SIG-M5 treated with dmso at 0.1 percent for 504 hours (cell line): Measurements from ENCODE around the gene GOLGA6B.
"Not testable (repeated sequence)": the region's sequence is repeated elsewhere in the genome, so short reads cannot be mapped to it uniquely, and the experiment has no call there.

ENCODE experiments used
- DNase-seq: peaks from one replicate; lab custom pipeline; 2025; ENCODE audit not compliant: unreplicated experiment; lab: John Stamatoyannopoulos, UW

The GOLGA6B gene

GRCh38 chr15:72654397-72654796, at the start of gene GOLGA6B:
GOLGA6B (plus strand) TSS chr15:72654697; CDS start chr15:72654738, 41 bp downstream.
- not testable (repeated sequence) for DNase-seq

DNA sequence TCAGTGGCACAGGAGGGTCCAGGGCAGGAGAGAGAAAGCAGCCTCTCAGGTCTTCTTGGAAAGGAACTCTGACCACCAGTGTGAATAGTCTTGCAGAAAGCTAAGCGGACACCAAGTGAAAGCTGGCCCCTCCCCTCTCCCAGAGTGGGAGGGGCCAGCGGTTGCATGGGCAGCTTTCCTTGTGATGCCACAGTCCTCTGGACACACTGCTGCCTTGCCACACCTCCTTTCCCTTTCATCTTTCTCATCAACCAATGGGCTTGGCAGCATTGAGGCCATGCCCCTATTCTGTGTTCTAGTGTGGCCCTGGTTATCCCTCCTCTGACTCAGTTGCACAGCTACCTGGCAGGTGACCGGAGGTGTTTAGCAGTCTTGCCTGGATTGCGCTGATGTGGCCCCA, 49.7 kb upstream of the GOLGA6B start:
- DNase-seq: no peak

GRCh38 chr15:72608084-72608483, 46.4 kb upstream of the GOLGA6B start:
- not testable (repeated sequence) for DNase-seq

DNA sequence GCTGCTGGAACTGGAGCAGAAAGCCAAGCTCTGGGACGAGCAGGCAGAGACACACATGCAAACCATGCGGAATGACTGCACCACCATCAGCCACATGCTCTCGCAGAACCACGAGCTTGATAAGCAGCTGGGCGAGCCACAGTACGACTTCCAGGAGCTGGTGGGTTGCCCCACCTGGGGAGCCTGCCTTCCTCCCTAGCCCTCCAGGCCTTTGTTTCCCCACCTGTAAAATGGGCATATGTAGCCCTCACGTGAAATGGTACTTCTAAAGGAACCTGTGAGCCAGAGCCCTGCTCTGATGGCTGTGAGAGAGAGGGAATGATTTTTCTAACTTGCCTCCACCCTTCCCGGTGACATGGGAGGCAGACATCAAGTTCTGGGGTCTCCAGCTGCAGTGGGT, 44.6 kb upstream of the GOLGA6B start:
- no peak for DNase-seq

DNA sequence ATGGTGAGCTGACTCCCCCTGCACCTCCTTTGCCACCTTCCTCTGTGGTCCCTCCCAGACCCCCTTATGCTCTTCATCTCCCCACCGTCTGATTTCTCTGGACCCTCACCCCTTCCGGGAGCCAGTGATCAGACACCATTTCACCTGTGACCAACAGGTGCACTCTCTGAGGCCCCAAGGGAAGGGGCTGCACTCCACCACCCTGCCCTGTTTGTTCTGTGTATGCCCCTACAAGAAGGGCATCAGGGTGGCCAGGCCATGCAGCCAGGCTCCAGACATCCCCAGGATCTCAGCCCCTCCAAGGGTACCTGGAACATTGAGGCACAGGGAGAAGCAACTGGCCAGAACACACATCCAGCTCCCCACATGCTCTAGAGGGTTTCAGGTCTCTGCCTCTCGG, 42.2 kb upstream of the GOLGA6B start:
- not testable (repeated sequence) for DNase-seq

DNA sequence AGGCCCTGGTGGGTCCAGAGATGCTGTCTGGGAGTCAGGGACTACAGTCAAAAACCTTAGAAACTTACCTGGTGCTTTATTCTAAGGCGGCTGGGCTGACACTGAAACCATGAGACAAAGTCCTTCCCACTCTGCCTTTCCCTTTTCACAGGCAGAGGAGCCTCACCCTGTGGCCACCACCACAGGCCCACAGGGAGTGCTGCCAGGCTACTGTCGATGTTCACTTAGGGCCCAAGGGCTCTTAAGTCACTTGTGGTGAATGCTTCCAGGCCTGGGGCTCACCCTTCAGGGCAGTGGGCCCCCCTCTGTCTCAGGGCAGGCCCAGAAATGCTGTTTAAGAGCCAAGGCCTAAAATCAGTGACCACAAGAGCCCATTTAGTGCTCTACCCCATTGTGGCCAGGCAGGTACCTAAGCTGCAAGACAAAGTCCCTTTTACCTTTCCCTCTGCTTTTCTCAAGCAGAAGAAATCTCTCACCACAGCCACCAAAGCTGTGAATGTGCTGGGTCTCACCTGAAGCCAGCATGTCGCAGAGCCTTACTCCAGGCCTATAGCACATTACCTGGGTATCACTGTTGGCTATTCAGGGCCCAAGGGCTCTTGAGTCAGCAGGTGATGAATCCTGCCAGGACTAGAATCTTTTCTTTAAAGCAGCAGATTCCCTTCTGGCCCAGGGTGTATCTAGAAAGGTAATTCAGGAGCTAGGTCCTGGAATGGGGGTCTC, 39.5 kb upstream of the GOLGA6B start:
- DNase-seq: no peak

DNA sequence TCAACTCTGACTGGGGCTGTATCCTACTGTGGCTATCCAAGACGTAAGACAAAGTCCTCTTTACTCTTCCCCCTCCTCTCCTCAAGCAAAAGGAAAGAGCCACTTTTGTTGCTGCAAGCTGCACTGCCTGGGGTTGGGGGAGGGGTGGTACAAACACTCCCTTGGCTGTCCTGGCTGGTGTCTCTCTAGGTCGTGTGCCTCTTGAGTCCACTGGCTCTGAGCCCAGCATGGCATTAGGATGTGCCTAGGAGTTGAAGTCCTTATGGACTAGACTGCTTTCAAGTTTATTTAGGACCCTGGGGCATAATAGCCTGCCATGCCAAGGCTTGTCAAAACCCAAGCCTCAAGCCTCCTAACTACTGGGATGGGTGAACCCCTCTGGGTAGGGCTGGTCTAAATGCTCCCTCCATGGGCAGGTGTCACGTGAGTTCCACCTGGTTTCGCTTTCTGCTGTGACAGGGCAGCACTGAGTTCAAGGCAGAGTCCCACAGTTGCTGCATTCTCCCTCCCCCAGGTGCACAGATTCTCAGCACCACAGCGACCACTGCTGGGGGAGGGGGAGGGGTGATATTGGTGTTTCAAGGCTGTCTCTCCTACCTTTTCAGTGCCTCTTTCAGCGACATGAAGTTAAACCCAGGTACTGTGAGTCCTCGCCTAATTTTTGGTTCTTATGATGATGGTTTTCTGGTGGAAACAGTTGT, 38.8 kb upstream of the GOLGA6B start:
- DNase-seq: not testable (repeated sequence)

- DNase-seq: no peak
Measured at GRCh38 chr15:72616491-72617210, 37.8 kb upstream of the GOLGA6B start.

DNA sequence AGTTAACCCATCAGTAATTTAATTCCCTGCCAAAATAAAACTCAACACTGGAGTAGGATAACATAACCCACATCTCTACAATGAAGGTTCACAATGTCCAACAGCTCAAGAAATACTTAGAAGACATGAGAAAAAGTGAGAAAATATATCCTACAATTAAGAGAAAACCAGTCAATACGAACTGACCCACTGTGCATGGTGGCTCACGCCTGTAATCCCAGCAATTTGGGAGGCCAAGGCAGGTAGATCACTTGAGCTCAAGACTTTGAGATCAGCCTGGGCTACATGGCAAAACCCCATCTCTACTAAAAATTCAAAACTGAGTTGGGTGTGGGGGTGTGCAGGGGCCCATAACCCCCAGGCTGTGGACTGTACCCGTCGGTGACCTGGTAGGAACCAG, 30.6 kb upstream of the GOLGA6B start:
- DNase-seq: not testable (repeated sequence)

- DNase-seq: not testable (repeated sequence)
Measured at GRCh38 chr15:72626153-72626552, 28.3 kb upstream of the GOLGA6B start.

GRCh38 chr15:72628249-72629067, 26.0 kb upstream of the GOLGA6B start:
- DNase-seq: not testable (repeated sequence)

DNA sequence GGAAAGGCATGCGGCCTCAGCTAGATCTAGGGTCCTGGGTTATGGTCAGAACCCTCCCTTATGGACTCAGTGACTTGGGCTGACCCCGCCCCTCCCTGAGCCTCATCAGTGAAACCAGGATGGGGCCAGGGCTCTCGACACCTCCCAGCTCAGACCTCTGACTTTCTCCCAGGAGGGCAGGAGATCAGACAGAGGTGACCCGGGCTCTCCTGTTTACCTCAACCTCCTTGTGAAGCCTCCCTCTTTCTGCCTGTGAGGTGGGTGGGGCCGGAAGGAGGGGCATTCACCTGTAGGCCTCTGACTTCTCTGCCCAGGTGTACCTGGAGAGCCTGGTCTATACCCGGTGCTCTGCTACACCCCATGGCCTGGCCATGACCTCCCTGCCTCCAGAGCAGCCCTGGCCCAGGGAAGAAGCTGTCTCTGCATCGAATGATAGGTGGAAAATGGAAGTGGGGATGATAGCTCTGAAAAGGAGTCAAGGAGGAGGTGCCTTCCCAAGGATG, 25.4 kb upstream of the GOLGA6B start:
- not testable (repeated sequence) for DNase-seq

DNA sequence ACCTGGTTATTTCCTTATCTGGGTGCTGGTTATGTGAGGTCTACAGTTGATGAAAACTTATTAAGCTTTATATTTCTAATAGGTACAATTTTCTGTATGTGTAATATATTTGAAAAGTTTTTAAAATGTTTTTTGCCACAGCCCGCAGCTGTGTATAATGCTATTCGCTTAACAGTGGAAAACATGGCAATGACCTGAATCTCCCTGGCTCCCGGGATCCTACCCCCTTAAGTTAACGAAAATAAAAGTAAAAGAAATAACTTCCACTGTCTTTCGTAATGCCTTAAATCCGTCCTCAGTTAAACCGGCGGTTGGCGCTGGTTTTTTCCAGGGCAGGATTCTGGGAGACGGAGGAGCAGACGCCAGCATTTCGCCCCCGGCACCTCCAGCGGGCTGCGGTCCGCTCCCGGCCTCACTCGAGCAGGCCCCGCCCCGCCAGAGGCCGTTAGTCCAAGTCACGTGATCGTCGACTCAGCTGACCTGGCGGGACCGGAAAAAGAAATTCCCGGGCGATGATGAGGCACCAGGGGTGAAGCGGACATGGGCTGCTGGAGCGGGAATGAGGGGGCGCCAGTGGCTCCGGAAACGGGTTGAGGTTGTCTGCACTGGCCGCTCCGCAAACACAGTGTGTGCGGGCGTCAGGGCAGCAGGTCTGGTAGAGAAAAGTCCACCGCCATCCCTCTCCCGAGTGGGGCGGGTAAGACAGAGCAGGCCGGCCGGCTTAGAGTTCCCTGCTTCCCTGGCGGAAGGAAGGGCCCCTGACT, 17.8 kb upstream of the GOLGA6B start:
- not testable (repeated sequence) for DNase-seq

GRCh38 chr15:72639759-72640483, 14.6 kb upstream of the GOLGA6B start:
- DNase-seq: not testable (repeated sequence)

DNA sequence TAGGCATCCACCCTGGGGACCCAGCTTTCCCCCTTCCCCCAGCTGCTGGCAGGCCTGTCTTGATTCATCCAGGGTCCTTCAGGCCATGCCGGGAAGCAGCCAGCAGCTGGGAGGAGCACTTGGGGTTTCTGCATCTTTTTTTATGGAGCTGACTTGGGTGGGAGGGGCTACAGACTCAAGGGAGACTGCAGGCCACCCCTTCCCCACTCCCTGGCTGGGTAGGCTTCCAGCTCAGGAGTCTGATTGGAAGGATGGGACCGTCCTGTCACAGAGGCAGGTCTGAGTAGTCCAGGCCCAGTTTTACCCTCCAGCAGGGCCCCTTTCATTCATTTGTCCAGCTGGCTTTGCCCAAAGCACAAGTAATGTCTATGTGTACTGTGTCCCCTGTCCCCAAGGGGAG, 12.2 kb upstream of the GOLGA6B start:
- not testable (repeated sequence) for DNase-seq

DNA sequence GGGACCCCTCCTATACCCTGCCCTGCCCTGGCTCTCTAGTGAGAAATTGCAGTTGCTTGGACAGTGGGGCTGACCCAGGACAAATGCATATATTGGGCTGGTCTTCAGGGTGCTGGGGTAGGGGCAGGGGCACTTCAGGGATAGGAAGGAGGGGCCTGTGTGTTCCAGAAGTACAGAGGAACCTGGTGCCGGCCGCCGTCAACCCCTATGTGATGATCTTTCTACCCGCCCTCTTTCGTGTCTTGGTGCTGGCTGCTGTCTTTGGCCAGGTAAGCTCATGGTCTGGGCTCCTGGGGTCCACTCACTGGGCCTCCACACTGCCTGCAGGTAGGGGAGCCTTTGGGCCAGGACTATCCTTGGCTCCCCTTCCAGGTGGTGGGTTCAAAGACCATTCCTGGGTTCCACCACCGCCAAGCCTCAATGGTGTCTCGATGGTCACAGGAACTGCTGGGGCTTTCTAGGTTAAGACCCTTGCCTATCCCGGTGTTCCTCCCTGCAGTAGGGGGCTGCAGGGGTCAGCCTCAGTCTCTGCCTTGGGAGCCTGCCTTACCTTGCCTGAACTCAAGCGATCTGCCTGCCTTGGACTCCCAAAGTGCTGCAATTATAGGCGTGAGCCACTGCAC, 5.8 kb upstream of the GOLGA6B start:
- not testable (repeated sequence) for DNase-seq

- DNase-seq: not testable (repeated sequence)
Measured at GRCh38 chr15:72656014-72656413, 1.5 kb downstream of the GOLGA6B start.

DNA sequence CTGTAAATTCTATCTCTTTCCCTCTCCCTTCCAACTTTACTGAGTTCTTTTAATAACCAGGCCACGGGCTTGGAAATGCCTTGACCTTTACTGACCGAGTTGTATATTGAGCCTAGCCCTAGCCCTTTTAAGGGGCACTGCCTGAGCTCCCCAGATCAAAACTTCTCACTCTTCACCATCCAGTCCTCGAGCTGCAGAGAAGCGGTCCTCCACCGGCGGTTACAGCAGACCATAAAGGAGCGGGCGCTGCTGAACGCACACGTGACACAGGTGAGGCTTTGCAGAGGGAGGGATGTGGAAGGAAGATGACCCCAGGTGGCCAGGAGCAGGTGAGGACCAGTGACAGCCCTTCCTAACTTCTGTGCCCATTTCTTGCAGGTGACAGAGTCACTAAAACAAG, 6.6 kb downstream of the GOLGA6B start:
- not testable (repeated sequence) for DNase-seq

GRCh38 chr15:72663931-72664330, 9.4 kb downstream of the GOLGA6B start:
- not testable (repeated sequence) for DNase-seq
